MG63 (cell line): ENCODE measurements around the gene WDR33. TPM values are rescaled to one million over a fixed set of nuclear protein-coding genes. Genes with fewer than 3 reads are reported as not detected.

ENCODE experiments used
- DNase-seq: peaks from one replicate; pipeline ENCODE4 v3.0.0-alpha.2; 2020
- H3K27me3 ChIP-seq: fragments of 250-450 bp; sonication (Bioruptor Pico); 2 replicates; pipeline ENCODE4 v1.5.1; 2020; ENCODE audit warnings: mild to moderate bottlenecking, moderate library complexity
- H3K36me3 ChIP-seq: fragments of 250-450 bp; sonication (Bioruptor Pico); 2 replicates; pipeline ENCODE4 v1.5.1; 2020; ENCODE audit warnings: mild to moderate bottlenecking, moderate library complexity
- H3K4me3 ChIP-seq: fragments of 250-450 bp; sonication (Bioruptor Pico); 2 replicates; pipeline ENCODE4 v1.5.1; 2020; ENCODE audit warnings: mild to moderate bottlenecking, moderate library complexity
- H3K9me3 ChIP-seq: fragments of 250-450 bp; sonication (Bioruptor Pico); 2 replicates; pipeline ENCODE4 v1.5.1; 2020; ENCODE audit warnings: mild to moderate bottlenecking, moderate library complexity
- total RNA-seq: library from RNA; depleted of rRNA; stranded (reverse); fragments of >200 nt; shearing (Covaris generic); gene quantifications from 2 replicates; pipeline ENCODE4 v1.2.3, GENCODE V29; 2014; ENCODE audit warnings: low replicate concordance; rRNA removed

Gene WDR33
- total RNA-seq, 1 experiment from 2014 or later: 21.9 TPM

- Histone ChIP-seq H3K36me3 (no peaks in the 10 kb centered on the region), H3K4me3 (no peak overlapping the region), H3K9me3 (no peaks in the 10 kb centered on the region), H3K27me3 (no peaks in the 10 kb centered on the region)
- no peak for DNase-seq
Observed at GRCh38 chr2:127651971-127652550, 158.9 kb downstream of the WDR33 start.

GRCh38 chr2:127651381-127651809, 159.6 kb downstream of the WDR33 start:
- Histone ChIP-seq H3K36me3 (no peaks in the 10 kb centered on the region), H3K4me3 (no peak overlapping the region), H3K27me3 (no peaks in the 10 kb centered on the region), H3K9me3 (no peaks in the 10 kb centered on the region)
- DNase-seq: no peak

Other genes with a start within 250 kb of the WDR33 start
- gene GPR17, start 165.0 kb downstream of the WDR33 start, total RNA-seq: not detected in 2 replicates
- gene LIMS2, start 135.6 kb downstream of the WDR33 start, total RNA-seq: 0.53 and 2.3 TPM in 2 replicates
- 8.7 and 9.2 TPM in 2 replicates for gene SFT2D3, start 109.7 kb downstream of the WDR33 start, total RNA-seq
- gene POLR2D, start 47.0 kb upstream of the WDR33 start, total RNA-seq: 33.7 and 39.4 TPM in 2 replicates
- 12.9 and 17.2 TPM in 2 replicates for gene AMMECR1L, start 74.8 kb upstream of the WDR33 start, total RNA-seq
- 4.4 and 4.9 TPM in 2 replicates for gene SAP130, start 216.9 kb upstream of the WDR33 start, total RNA-seq